HEK293 (cell line): ENCODE results near the gene UGT1A7.

ENCODE experiments used
- CTCF ChIA-PET: fragments of 350-600 bp; formaldehyde crosslinking; extraction: SDS; loops from one replicate; lab custom pipeline; 2021; ENCODE audit warnings: antibody characterized with exemption; lab: Yijun Ruan, JAX
- POLR2A ChIA-PET: fragments of 300-600 bp; formaldehyde crosslinking; extraction: SDS; loops from one replicate; lab custom pipeline; 2020; ENCODE audit warnings: antibody characterized with exemption, inconsistent platforms; lab: Yijun Ruan, JAX
- H3K27ac ChIP-seq: fragments of 200-500 bp; sonication (Bioruptor generic); 2 replicates; pipeline ENCODE4 v1.5.1; 2014; ENCODE audit warnings: low read depth, low read length, control low read depth, inconsistent platforms; ENCODE audit errors: extremely low read depth
- H3K36me3 ChIP-seq, 2 experiments: fragments of 200-500 bp in 1 of 2; sonication (Bioruptor generic) in 1 of 2; 1 replicate in 1 of 2; 2 replicates in 1 of 2; pipeline ENCODE4 v1.5.1; 2014 to 2017; ENCODE audit warnings: inconsistent platforms in 2 of 2, low read length in 2 of 2; ENCODE audit not compliant: control insufficient read depth in 2 of 2, insufficient read depth in 1 of 2
- H3K4me1 ChIP-seq: fragments of 200-500 bp; sonication (Bioruptor generic); 2 replicates; pipeline ENCODE4 v1.5.1; 2014; ENCODE audit warnings: mild to moderate bottlenecking, low read length, inconsistent platforms; ENCODE audit not compliant: control insufficient read depth, insufficient read depth
- H3K4me3 ChIP-seq: 2 replicates; pipeline ENCODE4 v1.5.1; 2011; ENCODE audit warnings: low read depth, mild to moderate bottlenecking, control low read depth, low read length, moderate library complexity
- H3K9me3 ChIP-seq: fragments of 200-500 bp; sonication (Bioruptor generic); 2 replicates; pipeline ENCODE4 v1.5.1; 2014; ENCODE audit warnings: low read depth, low read length, inconsistent platforms; ENCODE audit not compliant: control insufficient read depth, insufficient read depth
- YY2 ChIP-seq: fragments of 450-650 bp; formaldehyde crosslinking; IDR thresholded peaks from 2 replicates; pipeline ENCODE4 v1.5.1; 2016; ENCODE audit warnings: missing biosample characterization, missing genetic modification characterization
- ZNF211 ChIP-seq: fragments of 450-650 bp; formaldehyde crosslinking; IDR thresholded peaks from 2 replicates; pipeline ENCODE4 v1.5.1; 2016; ENCODE audit warnings: low read depth, missing biosample characterization, missing genetic modification characterization
- ZNF629 ChIP-seq: fragments of 450-650 bp; formaldehyde crosslinking; IDR thresholded peaks from 2 replicates; pipeline ENCODE4 v1.5.1; 2017; ENCODE audit warnings: missing biosample characterization, missing genetic modification characterization
- TF ChIP-seq, protein P1 (sequence below): fragments of 450-650 bp; formaldehyde crosslinking; optimal IDR thresholded peaks from 2 replicates; pipeline ENCODE3; 2016; ENCODE audit warnings: missing biosample characterization, mild to moderate bottlenecking, missing genetic modification characterization
- TF ChIP-seq, protein P2 (sequence below): fragments of 450-650 bp; formaldehyde crosslinking; IDR thresholded peaks from 2 replicates; pipeline ENCODE4 v1.5.1; 2016; ENCODE audit warnings: missing biosample characterization, missing genetic modification characterization
- TF ChIP-seq, protein P3 (sequence below): sonication (generic); formaldehyde crosslinking; IDR thresholded peaks from 2 replicates; pipeline ENCODE4 v1.8.1; 2022; ENCODE audit warnings: mild to moderate bottlenecking, moderate library complexity, missing genetic modification reagents

Gene UGT1A7

DNA sequence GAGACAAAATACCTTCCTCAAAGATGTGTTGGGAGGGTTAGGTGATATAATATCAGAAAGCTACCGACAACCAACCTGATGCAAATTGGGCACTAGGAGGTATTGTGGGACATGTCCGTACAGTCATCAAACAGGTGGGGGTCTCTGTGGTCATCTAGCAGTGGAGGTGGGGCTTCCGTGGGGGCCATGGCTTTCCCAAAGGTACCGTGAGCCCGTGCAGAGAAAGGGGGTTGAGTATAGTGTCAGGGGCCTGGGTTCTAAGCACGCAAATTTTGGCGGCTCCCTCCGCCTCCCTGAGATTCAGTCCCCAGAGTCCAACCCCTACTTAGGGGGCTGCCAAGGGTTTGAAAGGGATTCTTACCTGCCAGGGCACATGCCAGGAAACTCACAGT lies 140.0 kb downstream of the UGT1A7 start (continued):
- TF ChIP-seq, protein P1, sequence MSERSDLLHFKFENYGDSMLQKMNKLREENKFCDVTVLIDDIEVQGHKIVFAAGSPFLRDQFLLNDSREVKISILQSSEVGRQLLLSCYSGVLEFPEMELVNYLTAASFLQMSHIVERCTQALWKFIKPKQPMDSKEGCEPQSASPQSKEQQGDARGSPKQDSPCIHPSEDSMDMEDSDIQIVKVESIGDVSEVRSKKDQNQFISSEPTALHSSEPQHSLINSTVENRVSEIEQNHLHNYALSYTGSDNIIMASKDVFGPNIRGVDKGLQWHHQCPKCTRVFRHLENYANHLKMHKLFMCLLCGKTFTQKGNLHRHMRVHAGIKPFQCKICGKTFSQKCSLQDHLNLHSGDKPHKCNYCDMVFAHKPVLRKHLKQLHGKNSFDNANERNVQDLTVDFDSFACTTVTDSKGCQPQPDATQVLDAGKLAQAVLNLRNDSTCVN (tag by site-specific recombination), result no peak
- TF ChIP-seq, protein P2, sequence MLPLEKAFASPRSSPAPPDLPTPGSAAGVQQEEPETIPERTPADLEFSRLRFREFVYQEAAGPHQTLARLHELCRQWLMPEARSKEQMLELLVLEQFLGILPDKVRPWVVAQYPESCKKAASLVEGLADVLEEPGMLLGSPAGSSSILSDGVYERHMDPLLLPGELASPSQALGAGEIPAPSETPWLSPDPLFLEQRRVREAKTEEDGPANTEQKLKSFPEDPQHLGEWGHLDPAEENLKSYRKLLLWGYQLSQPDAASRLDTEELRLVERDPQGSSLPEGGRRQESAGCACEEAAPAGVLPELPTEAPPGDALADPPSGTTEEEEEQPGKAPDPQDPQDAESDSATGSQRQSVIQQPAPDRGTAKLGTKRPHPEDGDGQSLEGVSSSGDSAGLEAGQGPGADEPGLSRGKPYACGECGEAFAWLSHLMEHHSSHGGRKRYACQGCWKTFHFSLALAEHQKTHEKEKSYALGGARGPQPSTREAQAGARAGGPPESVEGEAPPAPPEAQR (tag by site-specific recombination), result no peak
- TF ChIP-seq ZNF211, result no peak
- no peak for TF ChIP-seq ZNF629

DNA sequence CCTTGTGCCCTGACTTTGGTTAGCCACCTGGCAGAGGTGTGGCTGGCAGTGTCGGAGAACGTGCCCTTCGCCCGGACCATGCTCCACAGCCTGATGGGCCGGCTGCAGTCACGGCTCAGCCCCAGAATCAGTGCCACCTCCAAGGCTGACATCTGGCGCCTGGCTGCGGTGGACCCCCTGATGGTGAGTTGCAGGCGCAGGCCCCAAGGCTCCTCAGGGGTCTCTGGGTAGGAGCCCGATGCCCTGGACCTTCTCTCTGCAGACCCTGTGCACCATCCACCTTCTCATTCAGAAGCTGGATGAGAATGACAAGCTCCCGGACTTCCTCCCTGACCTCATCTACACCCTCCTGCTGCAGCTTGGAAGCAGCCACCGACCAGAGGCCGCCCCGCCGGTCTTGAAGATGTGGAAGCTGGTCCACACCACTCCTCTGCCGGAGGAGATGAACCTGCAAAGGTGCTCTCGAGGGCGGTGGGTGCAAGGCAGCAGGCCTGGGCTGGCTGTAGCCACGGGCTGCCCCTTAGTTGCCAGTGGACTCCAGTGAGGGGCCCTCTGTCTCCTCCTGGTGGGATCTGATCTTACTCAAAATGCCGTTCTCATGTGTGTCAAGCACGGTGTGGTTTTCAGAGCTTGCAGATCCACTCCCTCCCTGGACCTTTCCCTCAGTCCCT lies 140.5 kb downstream of the UGT1A7 start:
- H3K36me3 ChIP-seq, result no peaks in the 10 kb centered on the region
- H3K27ac ChIP-seq, result no peak overlapping the region
- no peaks in the 10 kb centered on the region for H3K4me1 ChIP-seq
- CTCF ChIA-PET, result no interaction called here
- POLR2A ChIA-PET, result no interaction called here
- H3K4me3 ChIP-seq, result no peak overlapping the region
- H3K9me3 ChIP-seq, result no peaks in the 10 kb centered on the region
- TF ChIP-seq, protein P3, sequence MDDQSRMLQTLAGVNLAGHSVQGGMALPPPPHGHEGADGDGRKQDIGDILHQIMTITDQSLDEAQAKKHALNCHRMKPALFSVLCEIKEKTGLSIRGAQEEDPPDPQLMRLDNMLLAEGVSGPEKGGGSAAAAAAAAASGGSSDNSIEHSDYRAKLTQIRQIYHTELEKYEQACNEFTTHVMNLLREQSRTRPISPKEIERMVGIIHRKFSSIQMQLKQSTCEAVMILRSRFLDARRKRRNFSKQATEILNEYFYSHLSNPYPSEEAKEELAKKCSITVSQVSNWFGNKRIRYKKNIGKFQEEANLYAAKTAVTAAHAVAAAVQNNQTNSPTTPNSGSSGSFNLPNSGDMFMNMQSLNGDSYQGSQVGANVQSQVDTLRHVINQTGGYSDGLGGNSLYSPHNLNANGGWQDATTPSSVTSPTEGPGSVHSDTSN (CRISPR knock-in tag), result no peak
- no peak for TF ChIP-seq YY2 (tag by site-specific recombination)
